Mucosa of gallbladder (tissue), 1 donor: ENCODE measurements around the gene TUBA8. TPM values are rescaled to one million over a fixed set of nuclear protein-coding genes. Genes with fewer than 3 reads are reported as not detected.
"Not testable (repeated sequence)": the region's sequence is repeated elsewhere in the genome, so short reads cannot be mapped to it uniquely, and the experiment has no call there.

ENCODE experiments used
- DNase-seq: peaks from one replicate; pipeline ENCODE4 v3.0.0-alpha.2; 2020; ENCODE audit warnings: low spot score
- total RNA-seq: library from RNA; stranded (reverse); gene quantifications from one replicate; pipeline ENCODE4 v1.2.1, GENCODE V29; 2021
- donor health status: DM: no; HTN: no; CAD: no.

The TUBA8 gene
- total RNA-seq, result 2.1 TPM

GRCh38 chr22:18110194-18110953 lies at the start of gene TUBA8:
TUBA8 (plus strand) TSS chr22:18110809; CDS start chr22:18110866, 57 bp downstream.
- DNase-seq, result no peak

- DNase-seq, result no peak
Measured at GRCh38 chr22:18062421-18062820, 48.2 kb upstream of the TUBA8 start.

GRCh38 chr22:18063306-18063705 lies 47.3 kb upstream of the TUBA8 start:
- no peak for DNase-seq

- DNase-seq, result not testable (repeated sequence)
Measured at GRCh38 chr22:18063715-18064114, 46.9 kb upstream of the TUBA8 start.

GRCh38 chr22:18064636-18065035 lies 46.0 kb upstream of the TUBA8 start:
- no peak for DNase-seq

- no peak for DNase-seq
Measured at GRCh38 chr22:18065256-18065655, 45.4 kb upstream of the TUBA8 start.

GRCh38 chr22:18066181-18066859 lies 44.3 kb upstream of the TUBA8 start:
- DNase-seq, result no peak

GRCh38 chr22:18067121-18067520 lies 43.5 kb upstream of the TUBA8 start:
- no peak for DNase-seq

- no peak for DNase-seq
Measured at GRCh38 chr22:18067548-18068341, 42.9 kb upstream of the TUBA8 start.

GRCh38 chr22:18068381-18068988 lies 42.1 kb upstream of the TUBA8 start:
- DNase-seq, result no peak

- no peak for DNase-seq
Measured at GRCh38 chr22:18069041-18069440, 41.6 kb upstream of the TUBA8 start.

- no peak for DNase-seq
Measured at GRCh38 chr22:18070041-18070440, 40.6 kb upstream of the TUBA8 start.

GRCh38 chr22:18070556-18071306 lies 39.9 kb upstream of the TUBA8 start:
- no peak for DNase-seq

GRCh38 chr22:18071307-18071967 lies 39.2 kb upstream of the TUBA8 start:
- not testable (repeated sequence) for DNase-seq

- no peak for DNase-seq
Measured at GRCh38 chr22:18071968-18072310, 38.7 kb upstream of the TUBA8 start.

GRCh38 chr22:18073467-18073866 lies 37.1 kb upstream of the TUBA8 start:
- no peak for DNase-seq

- DNase-seq, result not testable (repeated sequence)
Measured at GRCh38 chr22:18073927-18074326, 36.7 kb upstream of the TUBA8 start.

GRCh38 chr22:18075101-18075719 lies 35.4 kb upstream of the TUBA8 start:
- DNase-seq, result no peak

GRCh38 chr22:18075720-18076497 lies 34.7 kb upstream of the TUBA8 start:
- DNase-seq, result peak; percentile 73
